ENCODE results near the gene LMLN. TPM values are rescaled to one million over a fixed set of nuclear protein-coding genes. Genes with fewer than 3 reads are reported as not detected.

The LMLN gene
- polyA plus RNA-seq, 1 donor (not counting 4 experiments of a cell fraction or from before 2014, with no cell fraction given): 5.2 TPM

- no peak overlapping the region for H3K4me3 ChIP-seq (ENCODE audit: control insufficient read depth in 2 of 3, extremely low read depth in 1 of 3, insufficient read depth in 2 of 3, low read depth in 1 of 3, low read length in 3 of 3)
- no peak for FAIRE-seq
- TF ChIP-seq CTCF (optimal IDR thresholded peaks at IDR 0.05 in 1 of 3, IDR thresholded peaks at IDR 0.05 in 1 of 3, conservative IDR thresholded peaks at IDR 0.05 in 1 of 3; ENCODE audit: extremely low read depth in 1 of 3, insufficient read depth in 2 of 3, low read length in 3 of 3) (no peak), EZH2 (IDR thresholded peaks at IDR 0.05; ENCODE audit: low read length) (no peak)
Measured at GRCh38 chr3:198022604-198023003, 62.6 kb downstream of the LMLN start.

GRCh38 chr3:198025644-198026043 lies 65.6 kb downstream of the LMLN start:
- H3K4me3 ChIP-seq (ENCODE audit: control insufficient read depth in 2 of 3, extremely low read depth in 1 of 3, insufficient read depth in 2 of 3, low read depth in 1 of 3, low read length in 3 of 3): no peak overlapping the region
- TF ChIP-seq CTCF (optimal IDR thresholded peaks at IDR 0.05 in 1 of 3, IDR thresholded peaks at IDR 0.05 in 1 of 3, conservative IDR thresholded peaks at IDR 0.05 in 1 of 3; ENCODE audit: extremely low read depth in 1 of 3, insufficient read depth in 2 of 3, low read length in 3 of 3) (no peak), EZH2 (IDR thresholded peaks at IDR 0.05; ENCODE audit: low read length) (no peak)
- peaks cover 0 to 1% of the 10 kb centered on the region in 2 experiments for H3K36me3 ChIP-seq (ENCODE audit: control insufficient read depth in 2 of 2, extremely low read depth in 1 of 2, insufficient read depth in 2 of 2, low read length in 2 of 2)
- H3K79me2 ChIP-seq (ENCODE audit: control insufficient read depth, insufficient read depth, low read length): no peaks in the 10 kb centered on the region
- dilution Hi-C loops (cut with MboI; ENCODE audit: extremely low pct_ligation_motif_present, low sequenced_read_pairs): no loop called here
- no peak for FAIRE-seq
- H3K27ac ChIP-seq (ENCODE audit: control insufficient read depth, insufficient read depth, low read length): no peak overlapping the region
- H4K20me1 ChIP-seq (ENCODE audit: control insufficient read depth, extremely low read depth, insufficient read depth, low read length): no peaks in the 10 kb centered on the region
- no peak overlapping the region for H2AFZ ChIP-seq (ENCODE audit: control insufficient read depth, low read length)
- no peak overlapping the region for H3K4me2 ChIP-seq (ENCODE audit: control insufficient read depth, extremely low read depth, insufficient read depth, low read depth, low read length)
- no peak overlapping the region for H3K9ac ChIP-seq (ENCODE audit: control insufficient read depth, extremely low read depth, insufficient read depth, low read length)
- no peaks in the 10 kb centered on the region for H3K9me1 ChIP-seq (ENCODE audit: control insufficient read depth, extremely low read depth, insufficient read depth, low read length)
- no peaks in the 10 kb centered on the region for H3K9me3 ChIP-seq (ENCODE audit: control insufficient read depth, low read depth, low read length)
- no peaks in the 10 kb centered on the region for H3K27me3 ChIP-seq (ENCODE audit: control insufficient read depth, extremely low read depth, insufficient read depth, low read length)
- H3K4me1 ChIP-seq (ENCODE audit: control insufficient read depth, extremely low read depth, insufficient read depth, low read length): no peaks in the 10 kb centered on the region
- no peak for DNase-seq (ENCODE audit: low read depth, low spot score)

More at GRCh38 chr3:198022604-198023003, 62.6 kb downstream of the LMLN start:
- Histone ChIP-seq H3K79me2 (ENCODE audit: control insufficient read depth, insufficient read depth, low read length) (no peaks in the 10 kb centered on the region), H3K9ac (ENCODE audit: control insufficient read depth, extremely low read depth, insufficient read depth, low read length) (no peak overlapping the region), H3K9me1 (ENCODE audit: control insufficient read depth, extremely low read depth, insufficient read depth, low read length) (no peaks in the 10 kb centered on the region), H3K27me3 (ENCODE audit: control insufficient read depth, extremely low read depth, insufficient read depth, low read length) (no peaks in the 10 kb centered on the region), H3K4me1 (ENCODE audit: control insufficient read depth, extremely low read depth, insufficient read depth, low read length) (no peaks in the 10 kb centered on the region), H4K20me1 (ENCODE audit: control insufficient read depth, extremely low read depth, insufficient read depth, low read length) (no peaks in the 10 kb centered on the region), H3K4me2 (ENCODE audit: control insufficient read depth, extremely low read depth, insufficient read depth, low read depth, low read length) (no peak overlapping the region), H3K9me3 (ENCODE audit: control insufficient read depth, low read depth, low read length) (no peaks in the 10 kb centered on the region), H3K27ac (ENCODE audit: control insufficient read depth, insufficient read depth, low read length) (no peak overlapping the region), H2AFZ (ENCODE audit: control insufficient read depth, low read length) (no peak overlapping the region), H3K36me3 (ENCODE audit: control insufficient read depth in 2 of 2, extremely low read depth in 1 of 2, insufficient read depth in 2 of 2, low read length in 2 of 2) (peaks cover 0 to 1% of the 10 kb centered on the region in 2 experiments)
- dilution Hi-C loops (cut with MboI; ENCODE audit: extremely low pct_ligation_motif_present, low sequenced_read_pairs): no loop called here
- no peak for DNase-seq (ENCODE audit: low read depth, low spot score)

Measured in keratinocyte (primary cell).